OCI-LY3 (cell line): ENCODE data around the gene SIMC1.

Experiments
- H2AFZ ChIP-seq: fragments of 200-600, 300-600 bp; shearing (Covaris generic); 2 replicates; pipeline ENCODE4 v1.6.0; 2014; ENCODE audit warnings: antibody characterized with exemption, low read depth, low read length
- H3K27ac ChIP-seq: fragments of 200-600, 300-600 bp; sonication (generic); 2 replicates; pipeline ENCODE4 v1.5.1; 2014; ENCODE audit warnings: mild to moderate bottlenecking, low read length, moderate library complexity, mixed read lengths
- H3K27me3 ChIP-seq: fragments of 200-600, 300-600 bp; sonication (generic); 2 replicates; pipeline ENCODE4 v1.6.1; 2014; ENCODE audit warnings: low read depth, low read length, mixed read lengths
- H3K36me3 ChIP-seq: fragments of 200-600, 300-600 bp; sonication (generic); replicated peaks from 2 replicates; pipeline ENCODE3; 2014; ENCODE audit warnings: low read depth, low read length, mixed read lengths
- H3K4me1 ChIP-seq: fragments of 300-600, 200-600 bp; sonication (generic); 2 replicates; pipeline ENCODE4 v1.6.1; 2014; ENCODE audit warnings: low read length, mixed read lengths
- H3K4me2 ChIP-seq: fragments of 200-600, 300-600 bp; sonication (generic); 2 replicates; pipeline ENCODE4 v1.6.1; 2014; ENCODE audit warnings: low read length, mixed read lengths
- H3K4me3 ChIP-seq: fragments of 300-600, 200-600 bp; sonication (generic); 2 replicates; pipeline ENCODE4 v1.5.1; 2014; ENCODE audit warnings: antibody characterized with exemption, mild to moderate bottlenecking, low read length, moderate library complexity
- H3K79me2 ChIP-seq: fragments of 300-600, 200-600 bp; shearing (Covaris generic); 2 replicates; pipeline ENCODE4 v1.6.1; 2014; ENCODE audit warnings: mild to moderate bottlenecking, low read length, mixed read lengths
- H3K9ac ChIP-seq: fragments of 300-600, 200-600 bp; shearing (Covaris generic); 2 replicates; pipeline ENCODE4 v1.6.0; 2014; ENCODE audit warnings: mild to moderate bottlenecking, low read length, moderate library complexity
- H3K9me3 ChIP-seq: fragments of 200-600, 300-600 bp; shearing (Covaris generic); 2 replicates; pipeline ENCODE4 v1.6.1; 2014; ENCODE audit warnings: low read length, mixed read lengths; ENCODE audit not compliant: insufficient read depth
- H4K20me1 ChIP-seq: fragments of 200-600, 300-600 bp; sonication (generic); 2 replicates; pipeline ENCODE4 v1.6.1; 2016; ENCODE audit warnings: low read length, mixed read lengths; ENCODE audit not compliant: insufficient read depth
- CTCF ChIP-seq: fragments of 200-600, 300-600 bp; sonication (generic); IDR thresholded peaks from 2 replicates; pipeline ENCODE4 v1.5.1; 2014; ENCODE audit warnings: antibody characterized with exemption, low read length, low read depth
- EZH2phosphoT487 ChIP-seq: fragments of 200-600 bp; shearing (Covaris generic); IDR thresholded peaks from 2 replicates; pipeline ENCODE4 v1.6.1; 2018; ENCODE audit warnings: antibody characterized with exemption, mixed run types, low read depth

Gene SIMC1

GRCh38 chr5:176360894-176361436, 122.7 kb downstream of the SIMC1 start:
- peak overlapping the region; percentile 98 for H3K4me3 ChIP-seq
- peaks cover 26% of the 10 kb centered on the region for H3K36me3 ChIP-seq
- H3K27ac ChIP-seq, result peak overlapping the region; percentile 90
- H3K79me2 ChIP-seq, result peaks cover 53% of the 10 kb centered on the region
- H2AFZ ChIP-seq, result peak overlapping the region; percentile 51; the same call in 1 of the 2 replicates
- peaks cover 18% of the 10 kb centered on the region for H3K4me1 ChIP-seq
- TF ChIP-seq CTCF, result no peak
- TF ChIP-seq EZH2phosphoT487, result no peak
- H4K20me1 ChIP-seq, result peaks cover 6% of the 10 kb centered on the region
- H3K27me3 ChIP-seq, result no peaks in the 10 kb centered on the region
- H3K9ac ChIP-seq, result peak overlapping the region; percentile 97
- H3K4me2 ChIP-seq, result peak overlapping the region; percentile 92
- H3K9me3 ChIP-seq, result no peaks in the 10 kb centered on the region

- H3K4me1 ChIP-seq, result peaks cover 18% of the 10 kb centered on the region
- H3K9ac ChIP-seq, result peak within 1 kb of the TSS; percentile 97
- peaks cover 20% of the 10 kb centered on the region for H3K36me3 ChIP-seq
- H3K27me3 ChIP-seq, result no peaks in the 10 kb centered on the region
- H2AFZ ChIP-seq, result peak within 1 kb of the TSS; percentile 81
- no peaks in the 10 kb centered on the region for H3K9me3 ChIP-seq
- TF ChIP-seq EZH2phosphoT487 (no peak), CTCF (peak; percentile 38; the same call in 1 of the 2 replicates)
- H4K20me1 ChIP-seq, result peaks cover 6% of the 10 kb centered on the region
- H3K4me2 ChIP-seq, result peak within 1 kb of the TSS; percentile 92
- H3K27ac ChIP-seq, result peak within 1 kb of the TSS; percentile 90
- H3K4me3 ChIP-seq, result peak within 1 kb of the TSS; percentile 98
- H3K79me2 ChIP-seq, result peaks cover 47% of the 10 kb centered on the region
These were observed 123.4 kb downstream of the SIMC1 start, which contains the start of gene KIAA1191 for GRCh38 chr5:176361437-176362232. KIAA1191 (minus strand) TSS chr5:176361764; CDS start chr5:176359508, 2,256 bp downstream.

- peak overlapping the region; percentile 97 for H3K9ac ChIP-seq
- H3K4me2 ChIP-seq, result peak overlapping the region; percentile 92
- H3K4me3 ChIP-seq, result peak overlapping the region; percentile 98
- no peaks in the 10 kb centered on the region for H3K27me3 ChIP-seq
- H3K4me1 ChIP-seq, result peaks cover 18% of the 10 kb centered on the region
- peaks cover 18% of the 10 kb centered on the region for H3K36me3 ChIP-seq
- peaks cover 41% of the 10 kb centered on the region for H3K79me2 ChIP-seq
- H4K20me1 ChIP-seq, result peaks cover 6% of the 10 kb centered on the region
- TF ChIP-seq CTCF, result no peak
- no peak for TF ChIP-seq EZH2phosphoT487
- H2AFZ ChIP-seq, result peak overlapping the region; percentile 81
- peak overlapping the region; percentile 90 for H3K27ac ChIP-seq
- no peaks in the 10 kb centered on the region for H3K9me3 ChIP-seq
These were observed 123.9 kb downstream of the SIMC1 start for GRCh38 chr5:176362233-176362490.

- no peak overlapping the region for H3K27ac ChIP-seq
- H3K4me3 ChIP-seq, result peak overlapping the region; percentile 83
- H3K9ac ChIP-seq, result peak overlapping the region; percentile 65
These were observed 126.6 kb downstream of the SIMC1 start for GRCh38 chr5:176364765-176365350.

More at GRCh38 chr5:176364765-176365350, 126.6 kb downstream of the SIMC1 start:
- Histone ChIP-seq H3K79me2 (peaks cover 17% of the 10 kb centered on the region), H2AFZ (peak overlapping the region; percentile 59; the same call in 1 of the 2 replicates), H4K20me1 (peaks cover 2% of the 10 kb centered on the region; the same call in 1 of the 2 replicates), H3K9me3 (no peaks in the 10 kb centered on the region), H3K4me2 (peak overlapping the region; percentile 75), H3K27me3 (no peaks in the 10 kb centered on the region), H3K36me3 (peaks cover under 1% of the 10 kb centered on the region), H3K4me1 (peaks cover 14% of the 10 kb centered on the region)
- TF ChIP-seq CTCF (no peak), EZH2phosphoT487 (no peak)
